Karpas-422 (cell line): Measurements from ENCODE around the gene SLBP. TPM values are rescaled to one million over a fixed set of nuclear protein-coding genes. Genes with fewer than 3 reads are reported as not detected.

ENCODE experiments used
- DNase-seq: peaks from one replicate; pipeline ENCODE4 v3.0.0-alpha.2; 2015
- H2AFZ ChIP-seq: fragments of 200-600 bp; sonication (generic); 2 replicates; pipeline ENCODE4 v1.6.1; 2014; ENCODE audit warnings: antibody characterized with exemption, low read length, mixed read lengths
- H3K27ac ChIP-seq: fragments of 200-600 bp; sonication (generic); 2 replicates; pipeline ENCODE4 v1.5.1; 2014; ENCODE audit warnings: mild to moderate bottlenecking, low read length, moderate library complexity
- H3K27me3 ChIP-seq: fragments of 200-600 bp; sonication (generic); 2 replicates; pipeline ENCODE4 v1.6.1; 2014; ENCODE audit warnings: low read length, mixed read lengths
- H3K36me3 ChIP-seq: fragments of 200-600 bp; sonication (generic); 2 replicates; pipeline ENCODE4 v1.6.1; 2014; ENCODE audit warnings: low read length, mixed read lengths; ENCODE audit not compliant: insufficient read depth
- H3K4me1 ChIP-seq: fragments of 200-600 bp; sonication (generic); 2 replicates; pipeline ENCODE4 v1.6.1; 2014; ENCODE audit warnings: mild to moderate bottlenecking, low read length, mixed read lengths
- H3K4me2 ChIP-seq: fragments of 200-600 bp; sonication (generic); 2 replicates; pipeline ENCODE4 v1.6.1; 2014; ENCODE audit warnings: low read length, low read depth, mild to moderate bottlenecking; ENCODE audit not compliant: poor library complexity, severe bottlenecking
- H3K4me3 ChIP-seq: fragments of 200-600 bp; sonication (generic); 2 replicates; pipeline ENCODE4 v1.5.1; 2014; ENCODE audit warnings: mild to moderate bottlenecking, antibody characterized with exemption, low read length, mixed read lengths
- H3K79me2 ChIP-seq: fragments of 200-600 bp; sonication (generic); 2 replicates; pipeline ENCODE4 v1.6.1; 2014; ENCODE audit warnings: mild to moderate bottlenecking, low read length, mixed read lengths
- H3K9ac ChIP-seq: fragments of 200-600 bp; sonication (generic); 2 replicates; pipeline ENCODE4 v1.6.0; 2014; ENCODE audit warnings: low read length
- H3K9me2 ChIP-seq: fragments of 200-600 bp; sonication (generic), shearing (Covaris generic); replicated peaks from 2 replicates; pipeline ENCODE4 v1.6.0; 2014; ENCODE audit warnings: mild to moderate bottlenecking, low read length, moderate library complexity; ENCODE audit not compliant: insufficient read depth
- H3K9me3 ChIP-seq: fragments of 300-700, 200-600 bp; sonication (generic); 2 replicates; pipeline ENCODE4 v1.6.1; 2014; ENCODE audit warnings: low read length, mixed read lengths
- H4K20me1 ChIP-seq: fragments of 200-600 bp; sonication (generic); 2 replicates; pipeline ENCODE4 v1.6.1; 2014; ENCODE audit warnings: mild to moderate bottlenecking, antibody characterized with exemption, low read length, low read depth; ENCODE audit not compliant: insufficient read depth
- total RNA-seq: library from RNA; depleted of rRNA; stranded (reverse); fragments of >200 nt; shearing (Covaris generic); gene quantifications from 2 replicates; pipeline ENCODE4 v1.2.3, GENCODE V29; 2014; ENCODE audit warnings: low replicate concordance

SLBP gene
- total RNA-seq, 1 experiment from 2014 or later: 82.1 TPM

DNA sequence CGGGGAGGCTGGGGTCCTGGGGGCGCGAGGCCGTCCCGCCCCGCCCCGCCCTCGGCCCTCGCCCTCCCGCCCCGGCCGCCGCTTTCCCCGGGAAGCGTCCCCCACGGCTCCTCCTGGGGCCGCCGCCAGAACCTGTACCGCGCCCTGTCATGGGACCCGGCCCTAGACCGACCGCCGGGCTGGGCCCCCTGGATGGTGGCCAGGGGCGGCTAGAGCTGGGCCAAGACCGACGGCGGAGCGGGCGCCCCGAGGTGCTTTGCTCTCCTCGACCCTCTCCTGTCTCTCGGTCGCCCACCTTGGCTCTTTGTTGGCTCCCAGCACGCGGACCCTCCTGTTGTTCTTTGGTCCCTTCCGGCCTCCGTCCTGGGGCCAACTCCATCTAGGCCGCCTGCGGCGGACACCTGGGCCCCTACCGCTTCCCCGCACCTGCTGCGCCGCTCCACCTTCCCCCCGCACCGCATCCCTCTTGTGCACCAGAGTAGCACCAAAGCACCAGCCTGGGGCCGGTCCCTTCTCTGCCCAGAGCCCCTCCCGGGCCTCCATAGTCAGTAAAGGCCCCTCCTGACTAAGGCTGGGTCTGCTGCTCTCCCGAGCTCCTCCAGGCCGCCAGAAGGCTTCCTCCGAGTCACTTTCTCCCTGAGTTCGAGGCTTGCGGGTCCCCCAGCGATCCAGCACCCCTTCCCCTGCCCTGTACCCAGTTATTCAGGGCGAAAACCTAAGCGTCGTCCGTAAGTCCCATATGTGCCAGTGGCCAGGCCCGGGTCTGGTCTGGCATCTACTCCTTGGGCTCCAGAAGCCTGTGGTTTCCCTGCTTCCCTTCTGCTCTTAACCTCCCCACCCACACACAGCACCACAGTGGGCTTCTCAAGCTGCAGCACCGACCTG is 9.8 kb upstream of the SLBP start:
- Histone ChIP-seq H4K20me1 (peaks cover 25% of the 10 kb centered on the region), H3K9ac (peak overlapping the region; percentile 83), H3K4me3 (peak overlapping the region; percentile 77), H3K36me3 (peaks cover 23% of the 10 kb centered on the region), H3K27me3 (no peaks in the 10 kb centered on the region), H3K79me2 (peaks cover 70% of the 10 kb centered on the region), H3K4me1 (peaks cover 40% of the 10 kb centered on the region), H3K27ac (peak overlapping the region; percentile 58), H3K9me3 (no peaks in the 10 kb centered on the region), H3K9me2 (no peaks in the 10 kb centered on the region), H3K4me2 (peak overlapping the region; percentile 97), H2AFZ (no peak overlapping the region)
- DNase-seq: peak; percentile 62

DNA sequence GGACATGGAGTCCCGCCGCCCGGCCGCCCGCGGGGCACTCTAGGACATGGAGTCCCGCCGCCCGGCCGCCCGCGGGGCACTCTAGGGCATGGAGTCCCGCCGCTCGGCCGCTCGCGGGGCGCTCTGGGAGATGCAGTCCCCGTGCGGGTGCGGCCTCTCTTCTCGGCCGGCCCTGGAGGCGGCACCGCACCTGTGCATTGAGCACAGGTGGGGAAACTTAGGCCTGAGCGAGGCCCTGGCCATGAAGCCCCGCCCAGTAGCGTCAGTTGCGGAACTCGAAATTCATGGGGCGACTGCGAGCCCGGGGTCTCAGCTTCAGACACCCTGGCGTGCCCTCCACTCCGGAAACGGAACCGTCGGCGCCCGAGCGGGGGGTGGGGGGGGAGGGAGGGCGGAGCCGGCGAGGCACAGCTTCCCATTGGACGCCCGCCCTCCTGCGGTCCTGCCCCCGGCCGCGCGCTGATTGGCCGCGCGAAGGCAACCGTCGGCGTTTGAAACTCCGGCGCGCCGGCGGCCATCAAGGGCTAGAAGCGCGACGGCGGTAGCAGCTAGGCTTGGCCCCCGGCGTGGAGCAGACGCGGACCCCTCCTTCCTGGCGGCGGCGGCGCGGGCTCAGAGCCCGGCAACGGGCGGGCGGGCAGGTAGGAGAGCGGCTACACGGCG is 9.0 kb upstream of the SLBP start, which contains the start of the genes TACC3 and TMEM129:
Gene TACC3 (plus strand): TSS at position 519 of the 663 bp plus-strand sequence. CDS start 1,901 bp downstream, outside the sequence.
Gene TMEM129 (minus strand): TSS at position 321 of the 663 bp plus-strand sequence. CDS start 486 bp downstream, outside the sequence.
- H3K79me2 ChIP-seq: peaks cover 71% of the 10 kb centered on the region
- peak within 1 kb of the TSS; percentile 97 for H3K4me2 ChIP-seq
- peak; percentile 99 for DNase-seq
- no peaks in the 10 kb centered on the region for H3K27me3 ChIP-seq
- H3K27ac ChIP-seq: peak within 1 kb of the TSS; percentile 87
- peak within 1 kb of the TSS; percentile 82 for H3K4me3 ChIP-seq
- peaks cover 17% of the 10 kb centered on the region; the same call in 1 of the 2 replicates for H3K36me3 ChIP-seq
- no peaks in the 10 kb centered on the region for H3K9me2 ChIP-seq
- peaks cover 29% of the 10 kb centered on the region for H4K20me1 ChIP-seq
- peaks cover 46% of the 10 kb centered on the region for H3K4me1 ChIP-seq
- 0 out of 2 replicates have a peak within 1 kb of the TSS, but pooled peaks have one; percentile 50 for H2AFZ ChIP-seq
- H3K9me3 ChIP-seq: no peaks in the 10 kb centered on the region
- H3K9ac ChIP-seq: peak within 1 kb of the TSS; percentile 93

DNA sequence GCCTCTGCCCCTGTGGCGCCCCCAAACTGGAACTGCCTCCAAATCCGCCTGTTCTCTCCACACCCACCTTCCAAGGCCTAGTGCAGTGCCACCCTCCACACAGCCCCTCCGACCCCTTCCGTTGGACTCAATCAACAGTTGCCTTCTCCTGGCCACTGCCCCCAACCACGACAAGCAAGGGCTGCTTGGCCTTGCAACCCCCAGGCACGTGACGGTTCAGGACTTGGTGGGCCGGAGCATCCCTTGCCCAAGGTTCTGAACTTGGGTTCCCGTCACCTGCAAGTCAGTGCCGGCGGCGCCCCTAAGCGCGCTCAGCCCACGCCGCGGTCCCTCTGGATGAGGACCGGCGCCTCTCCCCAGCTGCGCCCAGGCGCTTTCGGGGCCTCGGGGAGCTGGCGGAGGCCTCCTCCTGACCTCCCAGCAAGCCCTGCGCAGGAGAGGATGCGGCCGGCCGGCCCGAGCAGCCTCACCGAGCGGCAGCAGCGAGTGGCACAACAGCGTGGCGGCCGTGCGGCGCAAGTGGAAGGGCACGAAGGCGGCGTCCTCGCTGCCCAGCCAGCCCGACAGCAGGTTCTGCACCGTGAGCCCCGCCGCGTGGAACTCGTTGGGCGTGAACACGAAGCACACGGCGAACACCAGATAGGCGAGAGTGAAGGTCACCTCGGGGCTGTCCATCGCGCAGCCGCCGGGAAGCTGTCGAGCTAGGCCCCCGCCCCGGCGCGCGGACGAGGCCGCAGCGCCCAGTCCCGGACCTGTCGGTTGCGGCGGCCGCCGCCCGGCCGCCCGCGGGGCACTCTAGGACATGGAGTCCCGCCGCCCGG is 8.3 kb upstream of the SLBP start:
- peaks cover 54% of the 10 kb centered on the region for H3K4me1 ChIP-seq
- H3K4me2 ChIP-seq: peak overlapping the region; percentile 96
- H3K27ac ChIP-seq: peak overlapping the region; percentile 87
- DNase-seq: peak; percentile 85
- H3K9me3 ChIP-seq: no peaks in the 10 kb centered on the region
- H3K27me3 ChIP-seq: no peaks in the 10 kb centered on the region
- H3K4me3 ChIP-seq: peak overlapping the region; percentile 82
- H2AFZ ChIP-seq: 0 out of 2 replicates have a peak overlapping the region, but pooled peaks have one; percentile 50
- peak overlapping the region; percentile 93 for H3K9ac ChIP-seq
- H3K36me3 ChIP-seq: peaks cover 12% of the 10 kb centered on the region; the same call in 1 of the 2 replicates
- peaks cover 36% of the 10 kb centered on the region for H4K20me1 ChIP-seq
- H3K79me2 ChIP-seq: peaks cover 71% of the 10 kb centered on the region
- no peaks in the 10 kb centered on the region for H3K9me2 ChIP-seq

DNA sequence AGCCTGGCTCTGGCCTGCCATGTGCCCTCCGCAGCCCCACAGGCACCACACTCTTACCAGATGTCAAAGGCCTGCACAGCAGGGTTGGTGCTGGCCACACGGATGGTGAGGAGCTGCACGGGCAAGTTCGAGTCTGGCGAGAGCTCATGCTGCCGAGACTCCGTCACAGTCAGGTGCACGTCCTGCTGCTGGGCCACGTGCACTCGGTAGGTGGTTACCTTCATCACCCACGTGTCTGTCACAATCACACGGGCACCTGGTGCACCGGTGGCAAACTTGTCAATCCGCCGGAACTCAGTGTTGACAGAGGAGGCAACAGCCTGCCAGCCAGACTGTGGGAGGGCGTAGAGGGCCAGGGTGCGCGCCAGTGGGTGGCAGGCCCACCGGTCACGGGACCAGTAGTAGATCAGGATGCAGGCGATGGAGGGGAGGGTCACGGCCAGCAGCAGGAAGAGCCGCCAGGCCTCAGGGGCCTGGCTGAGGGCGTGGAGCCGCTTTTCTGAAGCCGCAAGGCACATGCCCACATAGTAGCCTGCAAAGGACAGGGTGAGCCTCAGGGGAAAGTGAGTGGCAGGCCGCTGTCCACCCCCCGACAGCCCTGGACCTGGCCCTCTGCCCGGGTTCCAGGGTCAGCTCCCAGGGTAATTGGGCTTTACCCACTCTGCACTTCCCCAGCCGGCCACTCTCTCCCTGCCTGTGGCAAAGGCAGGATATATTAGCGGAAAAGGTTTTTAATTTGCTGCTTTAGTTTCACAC is 6.2 kb upstream of the SLBP start:
- Histone ChIP-seq H2AFZ (no peak overlapping the region), H4K20me1 (peaks cover 51% of the 10 kb centered on the region), H3K27me3 (no peaks in the 10 kb centered on the region), H3K27ac (peak overlapping the region; percentile 87), H3K9me2 (no peaks in the 10 kb centered on the region), H3K79me2 (peaks cover 82% of the 10 kb centered on the region), H3K9me3 (no peaks in the 10 kb centered on the region), H3K9ac (no peak overlapping the region), H3K4me2 (peak overlapping the region; percentile 96), H3K4me3 (0 out of 2 replicates have a peak overlapping the region, but pooled peaks have one; percentile 18), H3K4me1 (peaks cover 69% of the 10 kb centered on the region), H3K36me3 (peaks cover 2% of the 10 kb centered on the region; the same call in 1 of the 2 replicates)
- no peak for DNase-seq

DNA sequence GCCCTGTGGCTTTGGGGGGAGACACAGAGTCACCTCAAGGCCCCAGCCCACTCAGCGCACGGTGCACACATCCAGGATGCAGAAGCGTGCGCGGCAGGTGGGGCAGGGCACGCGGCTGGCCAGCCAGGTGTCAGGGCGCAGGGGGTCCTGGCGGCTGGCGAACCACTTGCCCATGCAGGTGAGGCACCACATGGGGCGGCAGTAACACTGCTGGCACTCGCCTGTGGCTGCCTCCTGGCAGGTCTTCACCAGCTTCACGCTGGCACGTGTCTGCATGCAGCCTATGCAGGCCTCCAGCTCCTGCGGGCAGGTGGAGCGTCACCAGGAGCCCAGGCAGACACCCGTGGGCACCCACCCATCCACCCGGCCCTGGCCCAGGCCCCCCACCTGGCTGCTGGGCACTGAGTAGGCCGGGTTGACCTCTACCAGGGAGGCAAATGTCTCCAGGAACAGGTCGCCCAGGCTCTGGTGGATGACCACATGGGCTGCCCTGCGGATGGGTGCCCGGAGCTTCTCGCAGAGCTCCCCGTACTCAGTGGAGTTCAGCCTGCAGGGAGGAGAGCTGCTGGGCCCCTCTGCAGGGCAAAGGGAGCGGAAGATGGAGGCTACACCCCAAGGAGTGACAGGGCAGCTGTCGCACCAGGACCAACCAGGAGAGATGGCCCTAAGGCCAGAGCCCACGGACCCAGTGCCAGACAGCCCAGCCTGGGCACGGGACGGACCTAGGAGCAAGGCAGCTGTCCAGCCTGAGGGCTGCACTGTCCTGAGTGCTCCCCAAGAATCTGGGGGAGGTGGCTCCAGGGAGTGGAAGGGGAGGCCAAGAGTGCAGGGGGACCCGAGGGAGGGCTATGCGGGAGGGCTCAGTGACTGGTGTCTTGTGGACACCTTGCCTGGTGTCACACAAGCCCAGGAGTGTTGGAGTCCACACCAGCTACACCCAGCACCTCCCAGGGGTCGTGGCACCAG is 5.3 kb upstream of the SLBP start:
- DNase-seq: no peak
- Histone ChIP-seq H3K27me3 (no peaks in the 10 kb centered on the region), H3K36me3 (no peaks in the 10 kb centered on the region), H3K4me1 (peaks cover 61% of the 10 kb centered on the region), H3K9ac (no peak overlapping the region), H2AFZ (no peak overlapping the region), H3K79me2 (peaks cover 79% of the 10 kb centered on the region), H3K4me2 (no peak overlapping the region), H3K9me2 (no peaks in the 10 kb centered on the region), H4K20me1 (peaks cover 47% of the 10 kb centered on the region), H3K9me3 (no peaks in the 10 kb centered on the region), H3K27ac (no peak overlapping the region), H3K4me3 (no peak overlapping the region)

DNA sequence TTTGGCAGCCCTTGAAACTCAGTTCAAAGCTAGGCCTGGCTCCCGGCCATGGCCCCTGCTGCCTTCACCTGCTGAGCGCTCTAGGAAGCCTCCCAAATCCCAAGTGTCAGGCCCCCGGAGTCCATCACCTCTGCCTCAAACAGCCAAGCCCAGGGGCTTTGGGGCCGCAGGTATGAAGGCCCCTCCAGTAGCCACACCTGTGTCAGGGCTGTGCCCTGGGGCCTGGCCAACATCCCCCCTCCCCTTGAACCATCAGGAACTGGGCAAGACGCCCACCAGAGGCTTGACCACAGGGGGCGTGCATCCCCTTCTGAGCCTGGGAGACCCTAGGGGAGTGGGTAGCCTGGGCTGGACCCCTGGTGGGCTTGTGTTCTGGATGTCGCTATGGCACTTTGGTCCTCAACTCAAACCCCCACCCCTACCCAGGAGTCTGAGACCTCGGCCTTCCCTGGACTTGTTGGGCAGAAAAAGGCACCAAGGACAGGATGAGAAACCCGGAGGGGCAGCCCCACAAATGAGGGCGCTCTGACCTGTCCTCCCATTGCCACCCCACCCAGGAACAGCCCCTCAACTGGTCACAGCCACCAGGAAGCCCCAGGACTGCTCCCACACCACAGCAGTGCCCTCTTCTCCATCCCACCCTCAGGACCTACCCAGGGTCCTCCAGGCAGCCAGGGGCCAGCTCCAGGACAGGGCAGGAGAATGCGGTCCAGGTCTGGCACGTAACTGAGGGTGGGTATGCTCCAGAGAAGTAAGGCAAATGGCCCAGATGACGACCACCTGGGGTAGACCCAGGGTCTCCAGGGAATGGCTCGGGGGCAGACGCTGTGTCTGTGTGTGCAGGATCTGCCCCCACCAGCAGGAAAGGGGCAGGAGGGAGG is 4.2 kb upstream of the SLBP start:
- H2AFZ ChIP-seq: no peak overlapping the region
- H3K9ac ChIP-seq: peak overlapping the region; percentile 95
- no peaks in the 10 kb centered on the region for H3K9me3 ChIP-seq
- H3K4me3 ChIP-seq: no peak overlapping the region
- H3K4me1 ChIP-seq: peaks cover 59% of the 10 kb centered on the region
- H3K79me2 ChIP-seq: peaks cover 77% of the 10 kb centered on the region
- H3K9me2 ChIP-seq: no peaks in the 10 kb centered on the region
- H3K27me3 ChIP-seq: no peaks in the 10 kb centered on the region
- H3K27ac ChIP-seq: peak overlapping the region; percentile 75
- peak overlapping the region; percentile 77 for H3K4me2 ChIP-seq
- DNase-seq: no peak
- peaks cover 44% of the 10 kb centered on the region for H4K20me1 ChIP-seq
- no peaks in the 10 kb centered on the region for H3K36me3 ChIP-seq
